ENCODE measurements around the gene TNIK.

TNIK gene

DNA sequence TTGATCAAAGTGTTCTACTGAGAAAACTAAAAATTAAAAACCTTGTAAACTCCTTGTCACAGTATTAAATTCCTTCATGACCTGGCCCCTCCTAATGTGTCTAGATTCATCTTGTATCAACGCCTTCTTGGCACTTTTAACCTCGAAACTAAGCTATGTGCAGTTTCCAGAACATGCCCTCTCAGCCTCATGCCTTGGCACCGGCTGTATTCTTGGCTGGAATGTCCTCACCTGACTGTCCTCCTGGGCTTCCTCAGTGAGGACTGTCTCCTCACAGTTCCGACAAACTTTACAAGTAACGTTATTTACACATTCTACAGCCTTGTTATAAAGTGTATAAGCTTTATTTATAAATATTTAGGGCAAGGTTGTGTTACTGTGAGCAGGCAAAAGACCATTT lies 237.2 kb downstream of the TNIK start:
- Histone ChIP-seq H3K9me3 (ENCODE audit: control insufficient read depth, low read length) (no peaks in the 10 kb centered on the region), H3K4me2 (ENCODE audit: low read length) (no peak overlapping the region), H3K79me2 (no peaks in the 10 kb centered on the region), H3K27me3 (ENCODE audit: control insufficient read depth, insufficient read depth, low read length) (no peaks in the 10 kb centered on the region), H2AFZ (no peak overlapping the region), H3K36me3 (ENCODE audit: control insufficient read depth, insufficient read depth, low read length) (no peaks in the 10 kb centered on the region), H3K4me1 (no peaks in the 10 kb centered on the region), H3K27ac (no peak overlapping the region), H3K4me3 (ENCODE audit: low read depth, low read length) (no peak overlapping the region), H3K9ac (no peak overlapping the region)
- TF ChIP-seq, protein P1, sequence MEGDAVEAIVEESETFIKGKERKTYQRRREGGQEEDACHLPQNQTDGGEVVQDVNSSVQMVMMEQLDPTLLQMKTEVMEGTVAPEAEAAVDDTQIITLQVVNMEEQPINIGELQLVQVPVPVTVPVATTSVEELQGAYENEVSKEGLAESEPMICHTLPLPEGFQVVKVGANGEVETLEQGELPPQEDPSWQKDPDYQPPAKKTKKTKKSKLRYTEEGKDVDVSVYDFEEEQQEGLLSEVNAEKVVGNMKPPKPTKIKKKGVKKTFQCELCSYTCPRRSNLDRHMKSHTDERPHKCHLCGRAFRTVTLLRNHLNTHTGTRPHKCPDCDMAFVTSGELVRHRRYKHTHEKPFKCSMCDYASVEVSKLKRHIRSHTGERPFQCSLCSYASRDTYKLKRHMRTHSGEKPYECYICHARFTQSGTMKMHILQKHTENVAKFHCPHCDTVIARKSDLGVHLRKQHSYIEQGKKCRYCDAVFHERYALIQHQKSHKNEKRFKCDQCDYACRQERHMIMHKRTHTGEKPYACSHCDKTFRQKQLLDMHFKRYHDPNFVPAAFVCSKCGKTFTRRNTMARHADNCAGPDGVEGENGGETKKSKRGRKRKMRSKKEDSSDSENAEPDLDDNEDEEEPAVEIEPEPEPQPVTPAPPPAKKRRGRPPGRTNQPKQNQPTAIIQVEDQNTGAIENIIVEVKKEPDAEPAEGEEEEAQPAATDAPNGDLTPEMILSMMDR (IDR thresholded peaks at IDR 0.05), result no peak

GRCh38 chr3:171221597-171221996 lies 238.6 kb downstream of the TNIK start:
- H2AFZ ChIP-seq, result no peak overlapping the region
- no peaks in the 10 kb centered on the region for H3K79me2 ChIP-seq
- TF ChIP-seq, protein P1 (IDR thresholded peaks at IDR 0.05), result no peak
- no peaks in the 10 kb centered on the region for H3K4me1 ChIP-seq
- H3K4me3 ChIP-seq (ENCODE audit: low read depth, low read length), result no peak overlapping the region
- H3K9ac ChIP-seq, result no peak overlapping the region
- no peaks in the 10 kb centered on the region for H3K36me3 ChIP-seq (ENCODE audit: control insufficient read depth, insufficient read depth, low read length)
- no peaks in the 10 kb centered on the region for H3K27me3 ChIP-seq (ENCODE audit: control insufficient read depth, insufficient read depth, low read length)
- no peak overlapping the region for H3K4me2 ChIP-seq (ENCODE audit: low read length)
- no peaks in the 10 kb centered on the region for H3K9me3 ChIP-seq (ENCODE audit: control insufficient read depth, low read length)
- no peak overlapping the region for H3K27ac ChIP-seq

DNA sequence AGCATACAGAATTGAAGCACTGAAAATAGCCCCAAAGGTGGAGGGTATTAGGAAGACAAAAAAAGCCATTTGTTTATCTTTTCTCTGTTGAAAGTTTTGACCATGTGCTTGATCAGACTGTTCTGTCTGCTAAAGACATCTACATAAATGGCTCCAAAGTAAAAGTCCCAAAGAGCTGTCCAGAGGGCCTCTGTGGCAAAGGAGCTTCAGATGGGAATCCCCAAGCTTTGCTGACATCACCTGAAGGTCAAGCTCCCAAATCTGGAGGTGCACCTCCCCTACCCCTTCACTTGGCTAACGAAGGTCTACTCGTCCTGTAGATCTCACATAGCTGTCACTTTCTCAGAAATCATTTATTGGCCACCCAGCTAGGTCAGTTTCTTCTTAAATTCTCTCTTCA lies 239.1 kb downstream of the TNIK start:
- no peak overlapping the region for H3K27ac ChIP-seq
- TF ChIP-seq, protein P1 (IDR thresholded peaks at IDR 0.05), result no peak
- no peaks in the 10 kb centered on the region for H3K9me3 ChIP-seq (ENCODE audit: control insufficient read depth, low read length)
- no peak overlapping the region for H3K4me2 ChIP-seq (ENCODE audit: low read length)
- no peaks in the 10 kb centered on the region for H3K36me3 ChIP-seq (ENCODE audit: control insufficient read depth, insufficient read depth, low read length)
- no peak overlapping the region for H3K4me3 ChIP-seq (ENCODE audit: low read depth, low read length)
- H3K79me2 ChIP-seq, result no peaks in the 10 kb centered on the region
- H3K4me1 ChIP-seq, result no peaks in the 10 kb centered on the region
- no peak overlapping the region for H2AFZ ChIP-seq
- H3K9ac ChIP-seq, result no peak overlapping the region
- H3K27me3 ChIP-seq (ENCODE audit: control insufficient read depth, insufficient read depth, low read length), result no peaks in the 10 kb centered on the region

- H3K9ac ChIP-seq, result no peak overlapping the region
- H3K36me3 ChIP-seq (ENCODE audit: control insufficient read depth, insufficient read depth, low read length), result no peaks in the 10 kb centered on the region
- H2AFZ ChIP-seq, result no peak overlapping the region
- no peaks in the 10 kb centered on the region for H3K79me2 ChIP-seq
- TF ChIP-seq, protein P1 (IDR thresholded peaks at IDR 0.05), result no peak
- no peaks in the 10 kb centered on the region for H3K9me3 ChIP-seq (ENCODE audit: control insufficient read depth, low read length)
- H3K4me2 ChIP-seq (ENCODE audit: low read length), result no peak overlapping the region
- H3K27me3 ChIP-seq (ENCODE audit: control insufficient read depth, insufficient read depth, low read length), result no peaks in the 10 kb centered on the region
- H3K27ac ChIP-seq, result no peak overlapping the region
- no peaks in the 10 kb centered on the region for H3K4me1 ChIP-seq
- no peak overlapping the region for H3K4me3 ChIP-seq (ENCODE audit: low read depth, low read length)
These were observed 240.9 kb downstream of the TNIK start for GRCh38 chr3:171219258-171219657.

- TF ChIP-seq, protein P1 (IDR thresholded peaks at IDR 0.05), result no peak
- H3K9me3 ChIP-seq (ENCODE audit: control insufficient read depth, low read length), result no peaks in the 10 kb centered on the region
- no peaks in the 10 kb centered on the region for H3K4me1 ChIP-seq
- no peak overlapping the region for H3K4me3 ChIP-seq (ENCODE audit: low read depth, low read length)
- H3K4me2 ChIP-seq (ENCODE audit: low read length), result no peak overlapping the region
- no peaks in the 10 kb centered on the region for H3K36me3 ChIP-seq (ENCODE audit: control insufficient read depth, insufficient read depth, low read length)
- no peak overlapping the region for H2AFZ ChIP-seq
- no peak overlapping the region for H3K9ac ChIP-seq
- no peaks in the 10 kb centered on the region for H3K27me3 ChIP-seq (ENCODE audit: control insufficient read depth, insufficient read depth, low read length)
- no peaks in the 10 kb centered on the region for H3K79me2 ChIP-seq
- no peak overlapping the region for H3K27ac ChIP-seq
These were observed 242.1 kb downstream of the TNIK start for GRCh38 chr3:171218069-171218468.
